ENCODE measurements around the gene ZFTA. TPM values are rescaled to one million over a fixed set of nuclear protein-coding genes. Genes with fewer than 3 reads are reported as not detected.

ZFTA gene
- total RNA-seq, result 10 to 100 TPM in 4 of 7 donors, 1 to 10 TPM in 3; 7.7 to 16.9 (median 10.3) TPM
- 1 to 10 TPM; 3.8 to 6.3 (median 4.5) TPM for polyA plus RNA-seq
- long read RNA-seq, donor 1, full-length matches to known transcripts, result 2 of 2 reads
- long read RNA-seq, donor 1, partial matches to known transcripts, result 0 of 2 reads
- long read RNA-seq, donor 1, other reads (novel, unspliced or antisense), result 0 of 2 reads
- long read RNA-seq, donor 2, full-length matches to known transcripts, result 3 of 8 reads
- long read RNA-seq, donor 2, partial matches to known transcripts, result 5 of 8 reads
- long read RNA-seq, donor 2, other reads (novel, unspliced or antisense), result 0 of 8 reads

DNA sequence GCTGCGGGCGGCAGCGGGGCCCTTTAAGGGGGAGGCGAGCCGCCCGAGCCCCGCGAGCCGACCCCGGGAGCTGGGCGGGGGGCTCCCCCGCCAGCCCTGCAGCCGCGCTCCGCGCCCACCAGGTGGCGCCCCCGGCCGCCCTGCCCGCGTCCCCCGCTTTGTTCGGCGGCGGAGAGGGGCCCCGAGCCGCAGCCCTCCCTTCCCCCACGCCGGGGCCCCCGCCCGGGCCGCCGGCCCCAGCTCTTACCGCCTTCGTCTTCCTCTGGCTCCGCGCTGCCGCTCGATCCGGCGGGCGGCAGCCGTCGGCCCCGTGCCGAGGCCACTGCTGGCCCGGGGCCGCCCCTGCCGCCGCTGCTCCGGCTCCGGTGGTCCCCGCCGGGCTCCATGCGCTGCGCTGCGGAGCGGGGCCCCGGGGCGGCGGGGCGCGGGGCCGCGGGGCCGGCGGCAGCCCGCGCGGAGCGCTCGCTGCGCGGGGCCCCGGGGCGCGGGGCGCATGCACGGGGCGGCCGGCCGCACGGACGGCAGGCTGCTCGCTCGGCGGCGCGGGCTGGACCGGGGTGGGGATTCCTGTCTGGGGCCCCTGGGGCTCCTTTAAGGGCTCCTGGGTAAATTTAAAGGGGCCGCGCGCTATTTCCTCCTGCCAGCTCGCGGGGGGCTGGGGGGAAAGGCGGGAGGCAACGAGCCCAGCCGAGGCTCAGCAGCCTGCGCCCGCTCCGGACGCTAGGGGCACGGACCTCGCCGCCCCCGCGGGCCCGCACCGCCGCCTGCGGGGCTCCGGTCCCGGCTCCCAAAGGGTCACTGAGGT is at the start of gene ZFTA:
Gene ZFTA (minus strand): TSS at position 539 of the 805 bp plus-strand sequence. CDS start 153 bp downstream, at position 386.
- Histone ChIP-seq H3K27ac (peak within 1 kb of the TSS; percentile 28 to 84 (median 80)), H3K4me1 (peaks cover 8 to 56% (median 25%) of the 10 kb centered on the region in 6 donors), H3K4me3 (peak within 1 kb of the TSS; percentile 76 to 96 (median 86)), H3K36me3 (peaks cover 0 to 12% (median 0%) of the 10 kb centered on the region in 6 donors), H3K27me3 (replicated peaks in 1 of 7) (peaks cover 0 to 21% (median 14%) of the 10 kb centered on the region in 7 donors), H3K9me3 (no peaks in the 10 kb centered on the region)
- peak; percentile 90 for DNase-seq
- intact Hi-C loops (cut with DNase I; ENCODE audit: low total_unique reads), result loop anchor here (5.0 kb wide), 1 partner anchor 384 kb away; no protein-coding TSS in a partner anchor
- 0 to 1% (median 1%) methylated on average over 32 to 113 of the region's 113 CpGs for WGBS, 5 donors
- TF ChIP-seq, protein P1, sequence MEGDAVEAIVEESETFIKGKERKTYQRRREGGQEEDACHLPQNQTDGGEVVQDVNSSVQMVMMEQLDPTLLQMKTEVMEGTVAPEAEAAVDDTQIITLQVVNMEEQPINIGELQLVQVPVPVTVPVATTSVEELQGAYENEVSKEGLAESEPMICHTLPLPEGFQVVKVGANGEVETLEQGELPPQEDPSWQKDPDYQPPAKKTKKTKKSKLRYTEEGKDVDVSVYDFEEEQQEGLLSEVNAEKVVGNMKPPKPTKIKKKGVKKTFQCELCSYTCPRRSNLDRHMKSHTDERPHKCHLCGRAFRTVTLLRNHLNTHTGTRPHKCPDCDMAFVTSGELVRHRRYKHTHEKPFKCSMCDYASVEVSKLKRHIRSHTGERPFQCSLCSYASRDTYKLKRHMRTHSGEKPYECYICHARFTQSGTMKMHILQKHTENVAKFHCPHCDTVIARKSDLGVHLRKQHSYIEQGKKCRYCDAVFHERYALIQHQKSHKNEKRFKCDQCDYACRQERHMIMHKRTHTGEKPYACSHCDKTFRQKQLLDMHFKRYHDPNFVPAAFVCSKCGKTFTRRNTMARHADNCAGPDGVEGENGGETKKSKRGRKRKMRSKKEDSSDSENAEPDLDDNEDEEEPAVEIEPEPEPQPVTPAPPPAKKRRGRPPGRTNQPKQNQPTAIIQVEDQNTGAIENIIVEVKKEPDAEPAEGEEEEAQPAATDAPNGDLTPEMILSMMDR (IDR thresholded peaks at IDR 0.05 in 8 of 11, conservative IDR thresholded peaks at IDR 0.05 in 3 of 11), result peak in 7 of 11 experiments; percentile 32 to 93 (median 79)
- TF ChIP-seq POLR2AphosphoS5 (IDR thresholded peaks at IDR 0.05), result peak in 1 of 3 donors; percentile 38
- TF ChIP-seq POLR2A (IDR thresholded peaks at IDR 0.05), result no peak

DNA sequence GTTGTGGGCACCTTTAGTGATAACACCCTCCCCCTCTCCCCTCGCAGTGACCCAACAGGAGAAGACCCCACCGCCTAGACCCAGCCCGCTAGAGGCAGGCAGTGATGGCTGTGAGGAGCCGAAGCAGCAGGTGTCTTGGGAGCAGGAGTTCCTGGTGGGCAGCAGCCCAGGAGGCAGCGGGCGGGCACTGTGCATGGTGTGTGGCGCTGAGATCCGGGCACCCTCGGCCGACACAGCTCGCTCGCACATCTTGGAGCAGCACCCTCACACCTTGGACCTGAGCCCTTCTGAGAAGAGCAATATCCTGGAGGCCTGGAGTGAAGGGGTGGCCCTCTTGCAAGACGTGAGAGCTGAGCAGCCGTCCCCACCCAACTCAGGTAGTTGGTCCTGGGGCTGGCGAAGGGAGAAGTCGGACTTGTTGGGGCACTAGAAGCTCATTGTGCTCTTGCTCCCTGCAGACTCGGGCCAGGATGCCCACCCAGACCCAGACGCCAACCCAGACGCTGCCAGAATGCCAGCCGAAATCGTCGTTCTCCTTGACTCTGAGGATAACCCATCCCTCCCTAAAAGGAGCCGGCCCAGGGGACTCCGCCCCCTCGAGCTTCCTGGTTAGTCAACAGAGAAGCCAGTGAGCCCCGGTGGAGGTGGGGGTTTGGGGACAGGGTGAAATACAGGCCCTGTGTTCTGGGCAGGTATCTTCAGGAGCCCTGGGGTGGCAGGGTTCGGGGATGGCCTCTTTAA is 49.4 kb upstream of the ZFTA start:
- Histone ChIP-seq H3K27ac (no peak overlapping the region), H3K27me3 (replicated peaks in 1 of 7) (no peaks in the 10 kb centered on the region), H3K36me3 (peaks cover 0 to 69% (median 51%) of the 10 kb centered on the region in 6 donors), H3K4me1 (peaks cover 15 to 38% (median 22%) of the 10 kb centered on the region in 6 donors), H3K4me3 (no peak overlapping the region), H3K9me3 (no peaks in the 10 kb centered on the region)
- WGBS, 5 donors, result 89 to 95% (median 92%) methylated on average over 24 to 27 of the region's 27 CpGs
- intact Hi-C loops (cut with DNase I; ENCODE audit: low total_unique reads), result no loop called here
- DNase-seq, result no peak
- no peak for TF ChIP-seq POLR2A (IDR thresholded peaks at IDR 0.05)
- TF ChIP-seq, protein P1 (IDR thresholded peaks at IDR 0.05 in 8 of 11, conservative IDR thresholded peaks at IDR 0.05 in 3 of 11), result no peak
- no peak for TF ChIP-seq POLR2AphosphoS5 (IDR thresholded peaks at IDR 0.05)

DNA sequence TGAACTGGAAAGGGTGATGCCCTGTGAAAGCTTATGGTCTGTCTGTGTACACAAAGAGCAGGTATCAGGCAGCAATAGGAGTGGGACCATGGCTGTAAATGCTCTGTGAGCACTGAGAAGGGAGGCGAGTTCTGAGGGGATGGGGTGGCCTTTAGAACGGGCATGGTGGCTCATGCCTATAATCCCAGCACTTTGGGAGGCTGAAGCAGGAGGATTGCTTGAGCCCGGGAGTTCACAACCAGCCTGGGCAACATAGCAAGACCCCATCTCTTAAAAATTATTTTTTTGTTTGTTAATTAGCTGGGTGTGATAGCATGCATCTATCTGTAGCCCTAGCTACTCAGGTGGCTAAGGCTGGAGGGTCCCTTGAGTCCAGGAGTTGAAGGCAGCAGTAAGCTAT is 48.2 kb upstream of the ZFTA start:
- TF ChIP-seq POLR2A (IDR thresholded peaks at IDR 0.05), result no peak
- no peak for TF ChIP-seq POLR2AphosphoS5 (IDR thresholded peaks at IDR 0.05)
- TF ChIP-seq, protein P1 (IDR thresholded peaks at IDR 0.05 in 8 of 11, conservative IDR thresholded peaks at IDR 0.05 in 3 of 11), result no peak
- Histone ChIP-seq H3K27ac (no peak overlapping the region), H3K36me3 (peaks cover 0 to 57% (median 39%) of the 10 kb centered on the region in 6 donors), H3K4me1 (peaks cover 15 to 49% (median 30%) of the 10 kb centered on the region in 6 donors), H3K9me3 (no peaks in the 10 kb centered on the region), H3K27me3 (replicated peaks in 1 of 7) (no peaks in the 10 kb centered on the region), H3K4me3 (no peak overlapping the region)
- no peak for DNase-seq
- intact Hi-C loops (cut with DNase I; ENCODE audit: low total_unique reads), result no loop called here
- 92 to 100% (median 96%) methylated on average over 3 of the region's 3 CpGs for WGBS, 5 donors

All from spleen (tissue), 13 donors.